PC-3 (cell line): Measurements from ENCODE around the gene HOXC11. TPM values are rescaled to one million over a fixed set of nuclear protein-coding genes. Genes with fewer than 3 reads are reported as not detected.

Experiments
- ATAC-seq: fragments of 200-7000 bp; cut with Tn5 transposase; 2 replicates; pipeline ENCODE4 v1.9.1; 2020; ENCODE audit warnings: mild to moderate bottlenecking, moderate library complexity
- BruUV-seq: library from RNA; stranded (reverse); fragments of 400-500 nt; replicated peaks from 2 replicates; lab custom pipeline; 2021; lab: Mats Ljungman, UMichigan
- CTCF ChIA-PET: fragments of 300-600 bp; sonication (Branson Sonifier 250); formaldehyde crosslinking; loops from one replicate; lab custom pipeline; 2022; ENCODE audit warnings: antibody characterized with exemption; lab: Charles Lee
- POLR2A ChIA-PET: fragments of 300-600 bp; sonication (Branson Sonifier 250); formaldehyde crosslinking; loops from one replicate; lab custom pipeline; 2022; ENCODE audit warnings: antibody characterized with exemption; ENCODE audit not compliant: unreplicated experiment; lab: Charles Lee
- DNase-seq: peaks from one replicate; pipeline ENCODE4 v3.0.0-alpha.2; 2015
- H2AFZ ChIP-seq: fragments of 300-600 bp; sonication (generic); 2 replicates; pipeline ENCODE4 v1.6.0; 2016; ENCODE audit warnings: antibody characterized with exemption, low read length
- H3F3A ChIP-seq: fragments of 300-600 bp; sonication (generic); one replicate; pipeline ENCODE4 v1.6.0; 2017; ENCODE audit warnings: antibody characterized with exemption, low read length, control low read depth, mild to moderate bottlenecking; ENCODE audit not compliant: unreplicated experiment
- H3K27ac ChIP-seq: fragments of 300-600 bp; sonication (generic); 2 replicates; pipeline ENCODE4 v1.5.1; 2016; ENCODE audit warnings: mild to moderate bottlenecking, low read length
- H3K27me3 ChIP-seq: fragments of 300-600 bp; sonication (generic); 2 replicates; pipeline ENCODE4 v1.6.1; 2016; ENCODE audit warnings: low read length, mixed read lengths
- H3K36me3 ChIP-seq: fragments of 300-600 bp; sonication (generic); 2 replicates; pipeline ENCODE4 v1.6.1; 2016; ENCODE audit warnings: low read depth, mixed run types, low read length, mixed read lengths
- H3K4me1 ChIP-seq: fragments of 300-600 bp; sonication (generic); 2 replicates; pipeline ENCODE4 v1.5.1; 2016; ENCODE audit warnings: low read length; ENCODE audit not compliant: insufficient read depth
- H3K4me2 ChIP-seq: fragments of 300-600 bp; sonication (generic); 2 replicates; pipeline ENCODE4 v1.6.0; 2016; ENCODE audit warnings: low read length
- H3K4me3 ChIP-seq: fragments of 300-600 bp; sonication (generic); 2 replicates; pipeline ENCODE4 v1.5.1; 2016; ENCODE audit warnings: mild to moderate bottlenecking, low read length, mixed read lengths
- H3K79me2 ChIP-seq: fragments of 300-600 bp; sonication (generic); 2 replicates; pipeline ENCODE4 v1.6.1; 2017; ENCODE audit warnings: low read length, mixed read lengths
- H3K9ac ChIP-seq: fragments of 300-600 bp; sonication (generic); 2 replicates; pipeline ENCODE4 v1.6.0; 2016; ENCODE audit warnings: mild to moderate bottlenecking, low read length
- H3K9me2 ChIP-seq: fragments of 300-600 bp; sonication (generic); replicated peaks from 2 replicates; pipeline ENCODE4 v1.6.1; 2016; ENCODE audit warnings: mixed run types, low read length, mixed read lengths
- H3K9me3 ChIP-seq: fragments of 300-600 bp; sonication (generic); 2 replicates; pipeline ENCODE4 v1.6.1; 2016; ENCODE audit warnings: low read length, mixed read lengths
- H4K20me1 ChIP-seq: fragments of 300-600 bp; sonication (generic); 2 replicates; pipeline ENCODE4 v1.6.1; 2016; ENCODE audit warnings: low read length, mixed read lengths
- EZH2 ChIP-seq: fragments of 300-600 bp; sonication (generic); IDR thresholded peaks from one replicate; pipeline ENCODE4 v1.6.1; 2017; ENCODE audit warnings: antibody characterized with exemption, mild to moderate bottlenecking, low read length; ENCODE audit not compliant: unreplicated experiment
- EZH2phosphoT487 ChIP-seq: fragments of 300-600 bp; sonication (generic); IDR thresholded peaks from 2 replicates; pipeline ENCODE4 v1.6.1; 2018; ENCODE audit warnings: mild to moderate bottlenecking, antibody characterized with exemption, low read length, borderline replicate concordance
- intact Hi-C: fragments of 100-400 bp; cut with micrococcal nuclease; formaldehyde crosslinking; loops from 2 replicates; pipeline ENCODE4 v1.9.0; 2023
- total RNA-seq: library from RNA; depleted of rRNA; stranded (reverse); fragments of >200 nt; gene quantifications from 2 replicates; pipeline ENCODE4 v1.2.3, GENCODE V29; 2014
- TF ChIP-seq, protein P1 (sequence below): fragments of 300-600 bp; sonication (generic); conservative IDR thresholded peaks from 2 replicates; pipeline ENCODE4 v1.5.1; 2017; ENCODE audit warnings: antibody characterized with exemption, low read depth, mild to moderate bottlenecking, low read length

Gene HOXC11
- total RNA-seq, 1 experiment from 2014 or later: 0.84 TPM

DNA sequence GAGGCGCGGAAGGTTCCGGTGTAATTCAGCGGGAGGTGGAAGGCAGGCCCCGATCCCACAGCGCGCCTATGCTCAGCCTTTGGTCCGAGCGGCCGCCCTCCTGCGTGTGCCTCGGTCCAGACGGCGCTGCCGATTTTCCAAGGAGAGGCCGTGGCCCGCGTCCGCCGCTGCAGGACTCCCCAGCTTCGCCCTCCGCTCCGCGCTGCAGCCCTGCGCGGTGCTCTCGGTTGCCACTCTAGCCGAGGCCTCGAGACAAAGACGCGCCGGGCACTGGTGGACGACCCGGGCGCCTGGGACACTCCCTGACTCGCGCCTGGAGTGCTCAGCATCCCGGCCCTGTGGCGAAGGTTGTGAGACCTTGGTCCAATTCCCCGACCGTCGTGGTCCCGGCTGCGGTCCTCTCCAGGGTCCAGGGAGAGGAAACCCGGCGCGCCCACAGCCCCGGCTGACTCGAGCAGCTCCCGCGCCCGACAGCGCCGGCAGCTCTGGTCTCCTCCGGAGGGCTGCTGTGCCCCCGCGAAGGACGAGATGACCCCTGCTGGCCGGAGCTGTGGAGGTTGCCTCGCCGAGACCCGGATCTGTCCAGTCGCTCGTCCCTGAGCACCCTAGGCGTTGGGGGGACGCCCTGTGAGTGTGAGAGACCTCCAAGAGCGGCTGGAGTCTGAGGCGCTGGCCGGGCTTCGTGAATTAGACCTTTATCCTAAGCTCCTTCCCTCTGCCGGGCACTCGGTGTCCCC is 11.7 kb upstream of the HOXC11 start:
- H3K4me3 ChIP-seq: no peak overlapping the region
- intact Hi-C loops: no loop called here
- no TSS peak for BruUV-seq
- ChIA-PET CTCF (no interaction called here), POLR2A (no interaction called here)
- H2AFZ ChIP-seq: no peak overlapping the region
- TF ChIP-seq, protein P1, sequence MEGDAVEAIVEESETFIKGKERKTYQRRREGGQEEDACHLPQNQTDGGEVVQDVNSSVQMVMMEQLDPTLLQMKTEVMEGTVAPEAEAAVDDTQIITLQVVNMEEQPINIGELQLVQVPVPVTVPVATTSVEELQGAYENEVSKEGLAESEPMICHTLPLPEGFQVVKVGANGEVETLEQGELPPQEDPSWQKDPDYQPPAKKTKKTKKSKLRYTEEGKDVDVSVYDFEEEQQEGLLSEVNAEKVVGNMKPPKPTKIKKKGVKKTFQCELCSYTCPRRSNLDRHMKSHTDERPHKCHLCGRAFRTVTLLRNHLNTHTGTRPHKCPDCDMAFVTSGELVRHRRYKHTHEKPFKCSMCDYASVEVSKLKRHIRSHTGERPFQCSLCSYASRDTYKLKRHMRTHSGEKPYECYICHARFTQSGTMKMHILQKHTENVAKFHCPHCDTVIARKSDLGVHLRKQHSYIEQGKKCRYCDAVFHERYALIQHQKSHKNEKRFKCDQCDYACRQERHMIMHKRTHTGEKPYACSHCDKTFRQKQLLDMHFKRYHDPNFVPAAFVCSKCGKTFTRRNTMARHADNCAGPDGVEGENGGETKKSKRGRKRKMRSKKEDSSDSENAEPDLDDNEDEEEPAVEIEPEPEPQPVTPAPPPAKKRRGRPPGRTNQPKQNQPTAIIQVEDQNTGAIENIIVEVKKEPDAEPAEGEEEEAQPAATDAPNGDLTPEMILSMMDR: no peak
- TF ChIP-seq EZH2phosphoT487 (no peak), EZH2 (no peak)
- H3F3A ChIP-seq: no peaks in the 10 kb centered on the region
- no peak overlapping the region for H3K9ac ChIP-seq
- no peak overlapping the region for H3K27ac ChIP-seq
- DNase-seq (no peak), ATAC-seq (no peak)
- H3K79me2 ChIP-seq: no peaks in the 10 kb centered on the region
- H3K9me2 ChIP-seq: no peaks in the 10 kb centered on the region
- no peaks in the 10 kb centered on the region for H3K27me3 ChIP-seq
- H3K9me3 ChIP-seq: no peaks in the 10 kb centered on the region
- H3K4me1 ChIP-seq: no peaks in the 10 kb centered on the region
- no peak overlapping the region for H3K4me2 ChIP-seq
- H3K36me3 ChIP-seq: no peaks in the 10 kb centered on the region
- no peaks in the 10 kb centered on the region for H4K20me1 ChIP-seq

DNA sequence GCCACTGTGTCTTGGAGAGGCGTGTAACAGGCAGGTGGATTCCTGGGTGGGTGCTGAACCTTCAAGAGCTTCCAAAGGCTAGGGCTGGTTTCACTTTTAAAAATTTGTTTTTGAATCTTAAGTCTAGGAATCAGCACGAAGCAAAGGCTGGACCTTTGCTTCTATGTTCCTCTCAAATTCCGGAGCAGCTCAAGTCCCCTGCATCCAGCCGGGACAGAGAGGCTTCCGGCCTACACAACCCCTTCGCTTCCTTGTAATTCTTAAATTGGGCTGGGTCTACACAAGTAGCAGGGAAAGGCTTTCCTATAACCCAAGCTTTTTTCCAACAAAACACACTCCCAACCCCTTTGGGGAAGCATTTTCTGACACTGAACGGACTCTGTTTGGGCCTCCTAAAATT is 9.9 kb upstream of the HOXC11 start:
- CTCF ChIA-PET: interaction anchor here (0.5 kb wide), 1 partner anchor 404 kb away, joined by 3 read pairs; no protein-coding TSS in a partner anchor

More for the DNA sequence above, 9.9 kb upstream of the HOXC11 start:
- no peak for ATAC-seq
- no peaks in the 10 kb centered on the region for H4K20me1 ChIP-seq
- no peaks in the 10 kb centered on the region for H3K4me1 ChIP-seq
- no peak overlapping the region for H2AFZ ChIP-seq
- no peak overlapping the region for H3K4me2 ChIP-seq
- H3K9me3 ChIP-seq: no peaks in the 10 kb centered on the region
- H3K36me3 ChIP-seq: no peaks in the 10 kb centered on the region
- intact Hi-C loops: no loop called here
- TF ChIP-seq, protein P1: no peak
- TF ChIP-seq EZH2: no peak
- H3K9me2 ChIP-seq: no peaks in the 10 kb centered on the region
- no peak for DNase-seq
- no peak overlapping the region for H3K9ac ChIP-seq
- no peaks in the 10 kb centered on the region for H3F3A ChIP-seq
- no peaks in the 10 kb centered on the region for H3K27me3 ChIP-seq
- POLR2A ChIA-PET: no interaction called here
- no peak overlapping the region for H3K4me3 ChIP-seq
- BruUV-seq: no TSS peak
- H3K27ac ChIP-seq: no peak overlapping the region
- H3K79me2 ChIP-seq: no peaks in the 10 kb centered on the region
